ENCODE results near the gene SCFD2.

GRCh38 chr4:53173576-53173975 is 192.3 kb downstream of the SCFD2 start:
- TF ChIP-seq CHD4 (IDR thresholded peaks at IDR 0.05) (no peak), EP300 (IDR thresholded peaks at IDR 0.05; ENCODE audit: borderline replicate concordance in 1 of 2, control insufficient read depth in 1 of 2, low read depth in 2 of 2, low read length in 2 of 2) (no peak), EGR1 (IDR thresholded peaks at IDR 0.05; ENCODE audit: borderline replicate concordance in 1 of 2, low read depth in 2 of 2, low read length in 2 of 2) (no peak), POLR2AphosphoS5 (IDR thresholded peaks at IDR 0.05; ENCODE audit: low read length) (no peak), CTCF (IDR thresholded peaks at IDR 0.05 in 2 of 3, conservative IDR thresholded peaks at IDR 0.05 in 1 of 3; ENCODE audit: control insufficient read depth in 2 of 3, extremely low read depth in 1 of 3, insufficient read depth in 1 of 3, low read depth in 3 of 3, low read length in 3 of 3) (no peak), SPI1 (IDR thresholded peaks at IDR 0.05; ENCODE audit: borderline replicate concordance, insufficient read depth, low read depth, low read length) (no peak)
- TF ChIP-seq, protein P1, sequence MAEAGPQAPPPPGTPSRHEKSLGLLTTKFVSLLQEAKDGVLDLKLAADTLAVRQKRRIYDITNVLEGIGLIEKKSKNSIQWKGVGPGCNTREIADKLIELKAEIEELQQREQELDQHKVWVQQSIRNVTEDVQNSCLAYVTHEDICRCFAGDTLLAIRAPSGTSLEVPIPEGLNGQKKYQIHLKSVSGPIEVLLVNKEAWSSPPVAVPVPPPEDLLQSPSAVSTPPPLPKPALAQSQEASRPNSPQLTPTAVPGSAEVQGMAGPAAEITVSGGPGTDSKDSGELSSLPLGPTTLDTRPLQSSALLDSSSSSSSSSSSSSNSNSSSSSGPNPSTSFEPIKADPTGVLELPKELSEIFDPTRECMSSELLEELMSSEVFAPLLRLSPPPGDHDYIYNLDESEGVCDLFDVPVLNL (IDR thresholded peaks at IDR 0.05; ENCODE audit: low read depth, low read length): no peak
